Neuron (in vitro differentiated cells): ENCODE data around the gene DSTYK.
A peak's percentile ranks its signal among the peaks of the same experiment; 100 is the strongest.

Source experiments
- H2AFZ ChIP-seq: one replicate; pipeline ENCODE4 v1.6.1; 2013; ENCODE audit warnings: low read depth, mild to moderate bottlenecking, inconsistent platforms, low read length, moderate library complexity
- H3K27me3 ChIP-seq: one replicate; pipeline ENCODE4 v1.6.1; 2013; ENCODE audit warnings: low read length; ENCODE audit not compliant: insufficient read depth
- H3K36me3 ChIP-seq: one replicate; pipeline ENCODE4 v1.6.1; 2013; ENCODE audit warnings: low read length; ENCODE audit not compliant: insufficient read depth
- H3K4me1 ChIP-seq: one replicate; pipeline ENCODE4 v1.6.1; 2013; ENCODE audit warnings: low read length; ENCODE audit not compliant: insufficient read depth
- H3K4me3 ChIP-seq: 2 replicates; pipeline ENCODE4 v1.5.1; 2013; ENCODE audit warnings: mild to moderate bottlenecking, low read length, moderate library complexity
- H3K9me3 ChIP-seq: one replicate; pipeline ENCODE4 v1.6.1; 2013; ENCODE audit warnings: low read length

The DSTYK gene

DNA sequence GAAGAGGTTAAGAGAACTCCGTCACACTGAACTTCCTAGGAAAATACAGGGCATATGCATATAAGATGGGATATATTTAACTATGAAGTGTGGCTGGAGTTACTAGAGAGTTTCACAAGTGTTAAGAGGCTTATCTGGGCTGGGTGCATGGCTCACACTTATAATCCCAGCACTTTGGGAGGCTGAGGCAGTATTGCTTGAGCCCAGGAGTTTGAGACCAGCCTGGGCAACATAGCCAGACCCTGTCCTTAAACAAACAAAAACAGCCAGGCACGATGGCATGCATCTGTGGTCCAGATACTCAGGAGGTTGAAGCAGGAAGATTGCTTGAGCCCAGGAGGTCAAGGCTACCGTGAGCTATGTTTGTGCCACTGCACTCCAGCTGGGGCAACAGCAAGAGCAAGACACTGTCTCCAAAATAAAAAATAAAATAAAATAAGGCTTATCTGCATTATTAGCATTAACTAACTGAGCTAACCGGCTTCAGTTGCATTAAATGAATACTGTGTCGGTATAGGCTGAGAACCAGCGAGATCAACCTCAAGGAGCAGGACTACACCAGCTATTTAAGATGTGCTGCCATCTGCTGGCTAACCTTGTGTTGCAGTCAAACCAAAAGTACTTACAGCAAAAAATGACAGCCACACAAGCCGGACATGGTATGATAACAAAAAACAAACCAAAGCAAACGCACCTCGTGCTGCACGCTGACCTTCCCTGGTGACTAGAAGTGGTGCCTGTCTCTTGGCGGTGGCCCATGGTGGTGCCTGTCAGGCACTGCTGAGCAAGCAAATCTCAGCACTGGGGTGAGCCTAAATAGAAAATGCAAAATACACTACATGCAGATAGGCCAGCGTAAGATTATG is 70.0 kb downstream of the DSTYK start:
- H3K9me3 ChIP-seq: no peaks in the 10 kb centered on the region
- H3K27me3 ChIP-seq: no peaks in the 10 kb centered on the region
- peaks cover 5% of the 10 kb centered on the region for H3K36me3 ChIP-seq
- H3K4me3 ChIP-seq: no peak overlapping the region
- no peak overlapping the region for H2AFZ ChIP-seq
- peaks cover 16% of the 10 kb centered on the region for H3K4me1 ChIP-seq

DNA sequence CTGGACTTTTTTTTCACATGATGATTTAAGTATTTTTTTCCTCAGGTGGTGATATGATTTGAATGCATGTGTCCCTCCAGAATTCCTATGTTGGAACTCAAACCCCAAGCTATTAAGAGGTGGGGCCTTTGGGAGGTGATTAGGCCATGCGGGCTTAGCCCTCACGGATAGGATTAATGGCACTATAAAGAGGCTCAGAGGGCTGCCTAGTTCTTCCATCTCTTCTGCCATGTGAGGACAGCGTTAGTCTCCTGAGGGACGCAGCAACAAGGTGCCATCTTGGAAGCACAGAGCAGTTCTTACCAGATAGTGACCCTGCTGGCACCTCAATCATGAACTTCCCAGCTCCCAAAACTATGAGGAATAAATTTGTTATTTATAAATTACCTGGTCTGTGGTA is 71.4 kb downstream of the DSTYK start:
- H3K4me1 ChIP-seq: peaks cover 14% of the 10 kb centered on the region
- no peaks in the 10 kb centered on the region for H3K27me3 ChIP-seq
- H3K9me3 ChIP-seq: no peaks in the 10 kb centered on the region

GRCh38 chr1:205137901-205138300 is 73.6 kb downstream of the DSTYK start:
- Histone ChIP-seq H3K4me1 (no peaks in the 10 kb centered on the region), H2AFZ (no peak overlapping the region), H3K36me3 (no peaks in the 10 kb centered on the region), H3K4me3 (no peak overlapping the region), H3K27me3 (no peaks in the 10 kb centered on the region), H3K9me3 (no peaks in the 10 kb centered on the region)

More for the DNA sequence above, 71.4 kb downstream of the DSTYK start:
- Histone ChIP-seq H2AFZ (no peak overlapping the region), H3K36me3 (peaks cover 3% of the 10 kb centered on the region), H3K4me3 (no peak overlapping the region)

GRCh38 chr1:205133287-205133686 is 78.2 kb downstream of the DSTYK start:
- no peaks in the 10 kb centered on the region for H3K9me3 ChIP-seq
- no peak overlapping the region for H3K4me3 ChIP-seq
- H3K4me1 ChIP-seq: no peaks in the 10 kb centered on the region
- H2AFZ ChIP-seq: no peak overlapping the region
- H3K36me3 ChIP-seq: no peaks in the 10 kb centered on the region
- H3K27me3 ChIP-seq: no peaks in the 10 kb centered on the region

DNA sequence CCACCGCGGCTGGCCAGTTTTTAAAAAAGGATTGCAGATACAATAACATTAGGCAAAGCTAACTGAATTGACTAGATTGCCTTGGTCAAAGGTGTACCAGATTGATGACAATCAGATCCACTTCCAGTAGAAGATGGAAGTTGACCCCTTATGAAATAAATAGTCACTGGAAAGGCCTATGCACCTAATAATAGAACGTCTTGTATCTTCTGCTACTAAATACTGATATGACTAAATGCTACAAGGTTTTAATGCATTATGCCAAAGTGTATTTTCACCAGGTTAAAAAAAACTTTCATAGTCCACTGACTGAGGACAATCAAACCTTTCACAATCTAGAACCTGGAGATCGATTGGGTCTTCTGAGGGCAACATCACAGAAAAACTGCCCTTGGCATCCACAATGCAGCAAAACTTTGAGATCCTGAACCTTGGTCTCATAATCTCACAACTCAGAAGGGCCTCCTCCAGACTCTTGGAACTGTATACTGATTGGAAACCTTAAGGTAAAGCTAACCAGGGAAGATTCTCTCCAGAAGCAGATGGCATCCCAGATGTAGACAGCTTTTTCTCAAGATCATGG is 82.0 kb downstream of the DSTYK start:
- Histone ChIP-seq H3K4me3 (no peak overlapping the region), H3K27me3 (no peaks in the 10 kb centered on the region), H3K36me3 (no peaks in the 10 kb centered on the region), H3K9me3 (no peaks in the 10 kb centered on the region), H2AFZ (no peak overlapping the region), H3K4me1 (no peaks in the 10 kb centered on the region)

- no peak overlapping the region for H2AFZ ChIP-seq
Measured at GRCh38 chr1:205128050-205128449, 83.5 kb downstream of the DSTYK start.

DNA sequence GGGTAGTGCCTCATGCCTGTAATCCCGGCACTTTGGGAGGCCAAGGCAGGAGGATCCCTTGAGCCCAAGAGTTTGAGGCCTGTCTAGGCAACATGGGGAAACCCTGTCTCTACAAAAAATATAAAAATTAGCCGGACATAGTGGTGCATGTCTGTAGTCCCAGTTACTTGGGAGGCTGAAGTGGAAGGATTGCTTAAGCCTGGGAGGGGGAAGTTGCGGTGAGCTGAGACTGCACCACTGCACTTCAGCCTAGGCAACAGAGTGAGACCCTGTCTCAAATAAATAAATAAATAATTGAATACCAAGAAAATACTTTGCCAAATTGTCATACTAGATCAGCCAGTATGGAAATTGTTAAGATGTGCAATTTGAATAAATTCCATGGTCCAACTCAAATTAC is 83.9 kb downstream of the DSTYK start:
- no peak overlapping the region for H3K4me3 ChIP-seq
- no peak overlapping the region for H2AFZ ChIP-seq
- H3K4me1 ChIP-seq: peaks cover 4% of the 10 kb centered on the region
- H3K36me3 ChIP-seq: no peaks in the 10 kb centered on the region
- H3K27me3 ChIP-seq: no peaks in the 10 kb centered on the region
- H3K9me3 ChIP-seq: no peaks in the 10 kb centered on the region

More at GRCh38 chr1:205128050-205128449, 83.5 kb downstream of the DSTYK start:
- peaks cover under 1% of the 10 kb centered on the region for H3K4me1 ChIP-seq
- H3K27me3 ChIP-seq: no peaks in the 10 kb centered on the region
- no peaks in the 10 kb centered on the region for H3K9me3 ChIP-seq
- no peaks in the 10 kb centered on the region for H3K36me3 ChIP-seq
- H3K4me3 ChIP-seq: no peak overlapping the region

GRCh38 chr1:205124726-205125125 is 86.8 kb downstream of the DSTYK start:
- Histone ChIP-seq H3K4me3 (no peak overlapping the region), H3K36me3 (no peaks in the 10 kb centered on the region), H3K4me1 (peaks cover 14% of the 10 kb centered on the region), H2AFZ (no peak overlapping the region), H3K27me3 (no peaks in the 10 kb centered on the region), H3K9me3 (no peaks in the 10 kb centered on the region)

GRCh38 chr1:205122489-205122882 is 89.0 kb downstream of the DSTYK start:
- peaks cover 7% of the 10 kb centered on the region for H3K36me3 ChIP-seq
- peak overlapping the region; percentile 86 for H3K4me3 ChIP-seq
- H3K9me3 ChIP-seq: no peaks in the 10 kb centered on the region
- H3K4me1 ChIP-seq: peaks cover 14% of the 10 kb centered on the region
- peak overlapping the region; percentile 95 for H2AFZ ChIP-seq
- H3K27me3 ChIP-seq: no peaks in the 10 kb centered on the region

- Histone ChIP-seq H3K4me1 (peaks cover 14% of the 10 kb centered on the region), H3K4me3 (peak within 1 kb of the TSS; percentile 86), H3K9me3 (no peaks in the 10 kb centered on the region), H2AFZ (peak within 1 kb of the TSS; percentile 95), H3K36me3 (peaks cover 7% of the 10 kb centered on the region), H3K27me3 (no peaks in the 10 kb centered on the region)
Measured at GRCh38 chr1:205121660-205122488, 89.6 kb downstream of the DSTYK start, which contains the start of gene RBBP5. Gene RBBP5, minus strand, starts transcription at chr1:205121978. Its CDS starts 105 bp downstream, at chr1:205121873.

DNA sequence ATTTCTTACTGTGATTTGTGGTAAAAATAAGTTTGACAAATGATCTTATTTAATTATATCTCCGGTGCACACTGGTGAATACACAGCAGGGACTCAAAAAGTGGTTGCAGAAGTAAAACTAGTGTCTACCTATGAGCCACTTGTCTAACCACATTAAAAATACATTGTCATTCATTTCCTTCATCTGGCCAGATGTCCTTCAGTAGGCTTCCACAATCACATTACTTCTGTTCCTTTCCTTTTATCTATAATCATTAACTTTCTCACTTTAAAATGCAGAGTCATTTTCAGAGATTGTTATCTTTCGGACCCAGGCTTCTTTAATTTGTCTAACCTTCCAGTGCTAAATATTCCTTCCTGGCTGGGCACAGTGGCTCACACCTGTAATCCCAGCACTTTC is 92.8 kb downstream of the DSTYK start:
- Histone ChIP-seq H3K27me3 (no peaks in the 10 kb centered on the region), H2AFZ (no peak overlapping the region), H3K4me1 (peaks cover 14% of the 10 kb centered on the region), H3K36me3 (peaks cover 27% of the 10 kb centered on the region), H3K4me3 (no peak overlapping the region), H3K9me3 (no peaks in the 10 kb centered on the region)

DNA sequence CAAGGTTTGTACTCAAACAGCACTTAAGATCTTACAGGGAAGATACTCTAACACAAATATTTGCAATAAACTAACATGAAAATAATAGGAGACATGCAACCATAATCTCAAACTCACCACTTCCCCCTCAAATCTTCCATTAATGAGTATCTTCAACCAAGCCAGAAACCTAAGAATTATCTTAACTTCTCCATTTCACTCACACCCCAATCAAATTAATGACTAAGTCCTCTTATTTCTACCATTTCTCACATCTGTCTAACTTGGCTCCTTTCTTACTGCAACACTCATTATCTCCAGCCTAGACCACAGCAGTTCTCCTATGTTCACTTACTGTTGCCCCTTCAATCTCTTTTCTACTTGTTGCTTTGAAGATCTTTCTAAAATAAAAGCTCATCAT is 100.1 kb downstream of the DSTYK start:
- H3K4me3 ChIP-seq: no peak overlapping the region
- no peaks in the 10 kb centered on the region for H3K4me1 ChIP-seq
- no peaks in the 10 kb centered on the region for H3K27me3 ChIP-seq
- H2AFZ ChIP-seq: no peak overlapping the region
- H3K9me3 ChIP-seq: no peaks in the 10 kb centered on the region
- H3K36me3 ChIP-seq: peaks cover 52% of the 10 kb centered on the region

DNA sequence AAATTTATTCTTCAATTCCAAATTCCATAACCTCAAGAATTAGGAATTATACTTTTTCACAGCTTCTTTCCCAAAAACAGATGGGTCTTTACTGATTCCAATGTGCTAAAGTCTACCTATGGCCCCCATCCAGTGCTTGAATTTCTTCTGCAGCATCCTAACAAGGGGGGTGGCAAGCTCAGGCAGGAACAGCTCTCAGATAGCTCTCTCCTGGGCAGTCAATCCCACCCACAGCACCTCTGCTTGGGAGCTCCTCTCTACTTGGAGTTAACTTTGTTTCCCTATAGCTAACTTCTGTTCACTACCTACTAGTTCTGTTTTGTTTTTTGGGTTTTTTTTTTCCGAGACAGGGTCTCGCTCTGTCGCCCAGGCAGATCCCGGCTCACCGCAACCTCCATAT is 101.8 kb downstream of the DSTYK start:
- Histone ChIP-seq H3K36me3 (peaks cover 55% of the 10 kb centered on the region), H2AFZ (no peak overlapping the region), H3K9me3 (no peaks in the 10 kb centered on the region), H3K4me3 (no peak overlapping the region), H3K27me3 (no peaks in the 10 kb centered on the region), H3K4me1 (no peaks in the 10 kb centered on the region)
